HG02970 (cell line): ENCODE data around the gene ACSL4.
"Not testable (repeated sequence)": the region's sequence is repeated elsewhere in the genome, so short reads cannot be mapped to it uniquely, and the experiment has no call there.

ENCODE experiments used
- ATAC-seq: cut with Tn5 transposase; IDR thresholded peaks from one replicate; pipeline ENCODE4 v1.9.1; 2021; ENCODE audit warnings: mild to moderate bottlenecking, moderate library complexity, moderate number of reproducible peaks; ENCODE audit not compliant: unreplicated experiment, low FRiP score

The ACSL4 gene

GRCh38 chrX:109732017-109732801, 848 bp downstream of the ACSL4 start:
- peak; percentile 11 for ATAC-seq

- no peak for ATAC-seq
These were observed 4.9 kb downstream of the ACSL4 start for GRCh38 chrX:109728173-109728535.

GRCh38 chrX:109724971-109725370, 8.1 kb downstream of the ACSL4 start:
- not testable (repeated sequence) for ATAC-seq

GRCh38 chrX:109720947-109721346, 12.1 kb downstream of the ACSL4 start:
- ATAC-seq, result no peak

- no peak for ATAC-seq
These were observed 13.8 kb downstream of the ACSL4 start for GRCh38 chrX:109719264-109719663.

GRCh38 chrX:109716431-109717028, 16.5 kb downstream of the ACSL4 start:
- no peak for ATAC-seq

GRCh38 chrX:109714340-109714958, 18.6 kb downstream of the ACSL4 start:
- ATAC-seq, result no peak

- ATAC-seq, result no peak
These were observed 22.9 kb downstream of the ACSL4 start for GRCh38 chrX:109710181-109710580.

- no peak for ATAC-seq
These were observed 23.9 kb downstream of the ACSL4 start for GRCh38 chrX:109709129-109709631.

- no peak for ATAC-seq
These were observed 25.3 kb downstream of the ACSL4 start for GRCh38 chrX:109707720-109708119.

- no peak for ATAC-seq
These were observed 25.7 kb downstream of the ACSL4 start for GRCh38 chrX:109707319-109707718.

GRCh38 chrX:109704563-109704962, 28.5 kb downstream of the ACSL4 start:
- peak; percentile 79 for ATAC-seq

GRCh38 chrX:109697855-109698254, 35.2 kb downstream of the ACSL4 start:
- no peak for ATAC-seq

- ATAC-seq, result no peak
These were observed 36.8 kb downstream of the ACSL4 start for GRCh38 chrX:109696146-109696740.

GRCh38 chrX:109695637-109696036, 37.4 kb downstream of the ACSL4 start:
- ATAC-seq, result no peak

- ATAC-seq, result no peak
These were observed 41.3 kb downstream of the ACSL4 start for GRCh38 chrX:109691752-109692151.

GRCh38 chrX:109691277-109691676, 41.8 kb downstream of the ACSL4 start:
- ATAC-seq, result no peak

- no peak for ATAC-seq
These were observed 45.2 kb downstream of the ACSL4 start for GRCh38 chrX:109687903-109688302.

GRCh38 chrX:109685656-109686078, 47.4 kb downstream of the ACSL4 start:
- no peak for ATAC-seq

- no peak for ATAC-seq
These were observed 48.9 kb downstream of the ACSL4 start for GRCh38 chrX:109684136-109684535.

GRCh38 chrX:109681475-109682081, 51.5 kb downstream of the ACSL4 start:
- no peak for ATAC-seq
